HEK293 (cell line): ENCODE measurements around the gene DUSP19.

Source experiments
- CTCF ChIA-PET: fragments of 350-600 bp; formaldehyde crosslinking; extraction: SDS; loops from one replicate; lab custom pipeline; 2021; ENCODE audit warnings: antibody characterized with exemption; lab: Yijun Ruan, JAX
- POLR2A ChIA-PET: fragments of 300-600 bp; formaldehyde crosslinking; extraction: SDS; loops from one replicate; lab custom pipeline; 2020; ENCODE audit warnings: antibody characterized with exemption, inconsistent platforms; lab: Yijun Ruan, JAX
- H3K27ac ChIP-seq: fragments of 200-500 bp; sonication (Bioruptor generic); 2 replicates; pipeline ENCODE4 v1.5.1; 2014; ENCODE audit warnings: low read depth, low read length, control low read depth, inconsistent platforms; ENCODE audit errors: extremely low read depth
- H3K36me3 ChIP-seq, 2 experiments: fragments of 200-500 bp in 1 of 2; sonication (Bioruptor generic) in 1 of 2; 1 replicate in 1 of 2; 2 replicates in 1 of 2; pipeline ENCODE4 v1.5.1; 2014 to 2017; ENCODE audit warnings: inconsistent platforms in 2 of 2, low read length in 2 of 2; ENCODE audit not compliant: control insufficient read depth in 2 of 2, insufficient read depth in 1 of 2
- H3K4me1 ChIP-seq: fragments of 200-500 bp; sonication (Bioruptor generic); 2 replicates; pipeline ENCODE4 v1.5.1; 2014; ENCODE audit warnings: mild to moderate bottlenecking, low read length, inconsistent platforms; ENCODE audit not compliant: control insufficient read depth, insufficient read depth
- H3K4me3 ChIP-seq: 2 replicates; pipeline ENCODE4 v1.5.1; 2011; ENCODE audit warnings: low read depth, mild to moderate bottlenecking, control low read depth, low read length, moderate library complexity
- H3K9me3 ChIP-seq: fragments of 200-500 bp; sonication (Bioruptor generic); 2 replicates; pipeline ENCODE4 v1.5.1; 2014; ENCODE audit warnings: low read depth, low read length, inconsistent platforms; ENCODE audit not compliant: control insufficient read depth, insufficient read depth
- KLF7 ChIP-seq: fragments of 450-650 bp; formaldehyde crosslinking; IDR thresholded peaks from 2 replicates; pipeline ENCODE4 v1.5.1; 2016; ENCODE audit warnings: missing biosample characterization, missing genetic modification characterization, borderline replicate concordance
- KLF9 ChIP-seq: fragments of 450-650 bp; formaldehyde crosslinking; IDR thresholded peaks from 2 replicates; pipeline ENCODE4 v1.5.1; 2016; ENCODE audit warnings: missing biosample characterization, missing genetic modification characterization, low read depth
- SETDB1 ChIP-seq: IDR thresholded peaks from one replicate; pipeline ENCODE4 v1.6.1; 2017; ENCODE audit warnings: mild to moderate bottlenecking, low read length, moderate library complexity, mixed read lengths; ENCODE audit not compliant: insufficient read length
- TRIM28 ChIP-seq: IDR thresholded peaks from 2 replicates; pipeline ENCODE4 v1.6.1; 2011; ENCODE audit warnings: low read length, control low read depth, borderline replicate concordance
- YY2 ChIP-seq: fragments of 450-650 bp; formaldehyde crosslinking; IDR thresholded peaks from 2 replicates; pipeline ENCODE4 v1.5.1; 2016; ENCODE audit warnings: missing biosample characterization, missing genetic modification characterization
- ZNF140 ChIP-seq: fragments of 450-650 bp; formaldehyde crosslinking; IDR thresholded peaks from 2 replicates; pipeline ENCODE4 v1.5.1; 2016; ENCODE audit warnings: missing biosample characterization, missing genetic modification characterization
- ZNF148 ChIP-seq: fragments of 450-650 bp; formaldehyde crosslinking; IDR thresholded peaks from 2 replicates; pipeline ENCODE4 v1.5.0; 2017; ENCODE audit warnings: missing biosample characterization, missing genetic modification characterization, borderline replicate concordance
- ZNF155 ChIP-seq: fragments of 450-650 bp; formaldehyde crosslinking; IDR thresholded peaks from 2 replicates; pipeline ENCODE4 v1.5.1; 2016; ENCODE audit warnings: missing biosample characterization, missing genetic modification characterization
- ZNF311 ChIP-seq: fragments of 450-650 bp; formaldehyde crosslinking; IDR thresholded peaks from 2 replicates; pipeline ENCODE4 v1.5.1; 2017; ENCODE audit warnings: missing biosample characterization, missing genetic modification characterization, borderline replicate concordance
- ZNF335 ChIP-seq: fragments of 450-650 bp; formaldehyde crosslinking; conservative IDR thresholded peaks from 2 replicates; pipeline ENCODE4 v1.5.1; 2016; ENCODE audit warnings: missing biosample characterization, missing genetic modification characterization
- ZNF350 ChIP-seq: fragments of 450-650 bp; formaldehyde crosslinking; IDR thresholded peaks from 2 replicates; pipeline ENCODE4 v1.5.0; 2017; ENCODE audit warnings: missing biosample characterization, mild to moderate bottlenecking, missing genetic modification characterization
- ZNF404 ChIP-seq: fragments of 450-650 bp; formaldehyde crosslinking; IDR thresholded peaks from 2 replicates; pipeline ENCODE4 v1.5.1; 2017; ENCODE audit warnings: missing biosample characterization, missing genetic modification characterization
- ZNF416 ChIP-seq: fragments of 450-650 bp; formaldehyde crosslinking; IDR thresholded peaks from 2 replicates; pipeline ENCODE4 v1.5.1; 2016; ENCODE audit warnings: missing biosample characterization, missing genetic modification characterization
- ZNF473 ChIP-seq: fragments of 450-650 bp; formaldehyde crosslinking; IDR thresholded peaks from 2 replicates; pipeline ENCODE4 v1.5.1; 2017; ENCODE audit warnings: missing biosample characterization, missing genetic modification characterization
- ZNF544 ChIP-seq: fragments of 450-650 bp; formaldehyde crosslinking; IDR thresholded peaks from 2 replicates; pipeline ENCODE4 v1.5.0; 2017; ENCODE audit warnings: missing biosample characterization, missing genetic modification characterization
- ZNF560 ChIP-seq: fragments of 450-650 bp; formaldehyde crosslinking; IDR thresholded peaks from 2 replicates; pipeline ENCODE4 v1.5.1; 2017; ENCODE audit warnings: missing biosample characterization, missing genetic modification characterization, borderline replicate concordance
- ZNF600 ChIP-seq: fragments of 450-650 bp; formaldehyde crosslinking; IDR thresholded peaks from 2 replicates; pipeline ENCODE4 v1.5.1; 2016; ENCODE audit warnings: missing biosample characterization, missing genetic modification characterization
- ZNF624 ChIP-seq: fragments of 450-650 bp; formaldehyde crosslinking; IDR thresholded peaks from 2 replicates; pipeline ENCODE4 v1.5.1; 2017; ENCODE audit warnings: missing biosample characterization, missing genetic modification characterization
- ZNF664 ChIP-seq: fragments of 450-650 bp; formaldehyde crosslinking; IDR thresholded peaks from 2 replicates; pipeline ENCODE4 v1.5.1; 2016; ENCODE audit warnings: missing biosample characterization, missing genetic modification characterization
- ZNF704 ChIP-seq: fragments of 450-650 bp; formaldehyde crosslinking; IDR thresholded peaks from 2 replicates; pipeline ENCODE4 v1.5.1; 2016; ENCODE audit warnings: missing biosample characterization, missing genetic modification characterization
- ZNF792 ChIP-seq: fragments of 450-650 bp; formaldehyde crosslinking; IDR thresholded peaks from 2 replicates; pipeline ENCODE4 v1.5.1; 2016; ENCODE audit warnings: missing biosample characterization, missing genetic modification characterization
- TF ChIP-seq, protein P1 (sequence below): fragments of 450-650 bp; formaldehyde crosslinking; optimal IDR thresholded peaks from 2 replicates; pipeline ENCODE3; 2016; ENCODE audit warnings: missing biosample characterization, mild to moderate bottlenecking, missing genetic modification characterization
- TF ChIP-seq, protein P2 (sequence below): IDR thresholded peaks from 2 replicates; pipeline ENCODE4 v1.6.1; 2011; ENCODE audit warnings: mild to moderate bottlenecking, low read depth, low read length, borderline replicate concordance

Gene DUSP19

DNA sequence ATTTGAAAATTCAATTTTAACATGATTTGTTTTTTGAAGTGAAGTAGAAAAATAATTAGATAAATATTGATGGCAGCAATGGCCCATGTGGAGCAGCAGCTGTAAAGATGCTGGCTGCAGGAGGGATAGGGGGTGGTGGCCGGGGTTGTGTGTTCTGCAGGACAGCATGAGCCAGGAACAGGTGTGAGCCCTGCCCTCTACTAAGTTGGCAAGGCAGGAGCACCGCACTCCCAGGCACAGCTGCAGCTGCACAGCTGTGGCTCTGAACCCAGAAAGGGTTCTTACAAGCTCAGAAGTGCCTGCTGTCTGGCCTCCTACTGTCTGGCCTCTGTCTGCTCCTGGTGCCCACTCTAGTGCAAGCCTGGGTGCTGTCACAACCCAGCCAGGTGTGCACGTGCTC, 10.0 kb upstream of the DUSP19 start:
- ChIA-PET POLR2A (interaction anchor here (0.5 kb wide), 1 partner anchor 87 kb away, joined by 3 read pairs; no protein-coding TSS in a partner anchor), CTCF (interaction anchor here (0.5 to 0.7 kb wide), 2 partner anchors 16 to 258 kb away, joined by 3 read pairs; no protein-coding TSS in a partner anchor)
- Histone ChIP-seq H3K36me3 (no peaks in the 10 kb centered on the region), H3K27ac (no peak overlapping the region), H3K9me3 (no peaks in the 10 kb centered on the region), H3K4me3 (no peak overlapping the region), H3K4me1 (no peaks in the 10 kb centered on the region)
- TF ChIP-seq, protein P1, sequence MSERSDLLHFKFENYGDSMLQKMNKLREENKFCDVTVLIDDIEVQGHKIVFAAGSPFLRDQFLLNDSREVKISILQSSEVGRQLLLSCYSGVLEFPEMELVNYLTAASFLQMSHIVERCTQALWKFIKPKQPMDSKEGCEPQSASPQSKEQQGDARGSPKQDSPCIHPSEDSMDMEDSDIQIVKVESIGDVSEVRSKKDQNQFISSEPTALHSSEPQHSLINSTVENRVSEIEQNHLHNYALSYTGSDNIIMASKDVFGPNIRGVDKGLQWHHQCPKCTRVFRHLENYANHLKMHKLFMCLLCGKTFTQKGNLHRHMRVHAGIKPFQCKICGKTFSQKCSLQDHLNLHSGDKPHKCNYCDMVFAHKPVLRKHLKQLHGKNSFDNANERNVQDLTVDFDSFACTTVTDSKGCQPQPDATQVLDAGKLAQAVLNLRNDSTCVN (tag by site-specific recombination): no peak
- TF ChIP-seq ZNF404 (tag by site-specific recombination) (no peak), ZNF560 (tag by site-specific recombination) (no peak), ZNF792 (tag by site-specific recombination) (no peak), ZNF624 (no peak), ZNF155 (no peak), ZNF350 (no peak), KLF9 (no peak), ZNF148 (tag by site-specific recombination) (no peak), ZNF664 (tag by site-specific recombination) (no peak), ZNF335 (tag by site-specific recombination) (no peak), YY2 (no peak), ZNF416 (no peak)
- TF ChIP-seq, all 188 proteins: peak for 0

GRCh38 chr2:183069174-183069573, 9.4 kb upstream of the DUSP19 start:
- H3K9me3 ChIP-seq: no peaks in the 10 kb centered on the region
- peak; percentile 87 for TF ChIP-seq SETDB1
- TF ChIP-seq ZNF600 (tag by site-specific recombination): no peak
- CTCF ChIA-PET: interaction anchor here (0.5 to 1.0 kb wide), 3 partner anchors 15 to 36 kb away, joined by 3 read pairs; no protein-coding TSS in a partner anchor
- H3K4me3 ChIP-seq: no peak overlapping the region
- H3K36me3 ChIP-seq: no peaks in the 10 kb centered on the region
- POLR2A ChIA-PET: no interaction called here
- no peaks in the 10 kb centered on the region for H3K4me1 ChIP-seq
- H3K27ac ChIP-seq: no peak overlapping the region

- ChIA-PET POLR2A (no interaction called here), CTCF (interaction anchor here (1.0 to 1.1 kb wide), 3 partner anchors 24 to 97 kb away, joined by 3 read pairs; no protein-coding TSS in a partner anchor)
- no peak for TF ChIP-seq YY2
- TF ChIP-seq, protein P2, sequence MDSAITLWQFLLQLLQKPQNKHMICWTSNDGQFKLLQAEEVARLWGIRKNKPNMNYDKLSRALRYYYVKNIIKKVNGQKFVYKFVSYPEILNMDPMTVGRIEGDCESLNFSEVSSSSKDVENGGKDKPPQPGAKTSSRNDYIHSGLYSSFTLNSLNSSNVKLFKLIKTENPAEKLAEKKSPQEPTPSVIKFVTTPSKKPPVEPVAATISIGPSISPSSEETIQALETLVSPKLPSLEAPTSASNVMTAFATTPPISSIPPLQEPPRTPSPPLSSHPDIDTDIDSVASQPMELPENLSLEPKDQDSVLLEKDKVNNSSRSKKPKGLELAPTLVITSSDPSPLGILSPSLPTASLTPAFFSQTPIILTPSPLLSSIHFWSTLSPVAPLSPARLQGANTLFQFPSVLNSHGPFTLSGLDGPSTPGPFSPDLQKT: no peak
- TF ChIP-seq TRIM28: peak; percentile 15; the same call in 1 of the 2 replicates
- no peak for TF ChIP-seq ZNF473 (tag by site-specific recombination)
- TF ChIP-seq ZNF311 (tag by site-specific recombination): no peak
- TF ChIP-seq KLF7 (tag by site-specific recombination): no peak
- no peak for TF ChIP-seq ZNF544 (tag by site-specific recombination)
- TF ChIP-seq ZNF140 (tag by site-specific recombination): no peak
- TF ChIP-seq ZNF704 (tag by site-specific recombination): no peak
Observed at GRCh38 chr2:183070942-183071844, 7.4 kb upstream of the DUSP19 start.

More at GRCh38 chr2:183070942-183071844, 7.4 kb upstream of the DUSP19 start:
- H3K4me1 ChIP-seq: no peaks in the 10 kb centered on the region
- no peak overlapping the region for H3K4me3 ChIP-seq
- no peaks in the 10 kb centered on the region for H3K36me3 ChIP-seq
- H3K9me3 ChIP-seq: no peaks in the 10 kb centered on the region
- no peak overlapping the region for H3K27ac ChIP-seq
